ENCODE data around the gene CLCN2. TPM values are rescaled to one million over a fixed set of nuclear protein-coding genes. Genes with fewer than 3 reads are reported as not detected.
A peak's percentile ranks its signal among the peaks of the same experiment; 100 is the strongest.

Gene CLCN2
- total and polyA plus RNA-seq, 12 donors = 7.5 to 27.8 (median 14.9) TPM

DNA sequence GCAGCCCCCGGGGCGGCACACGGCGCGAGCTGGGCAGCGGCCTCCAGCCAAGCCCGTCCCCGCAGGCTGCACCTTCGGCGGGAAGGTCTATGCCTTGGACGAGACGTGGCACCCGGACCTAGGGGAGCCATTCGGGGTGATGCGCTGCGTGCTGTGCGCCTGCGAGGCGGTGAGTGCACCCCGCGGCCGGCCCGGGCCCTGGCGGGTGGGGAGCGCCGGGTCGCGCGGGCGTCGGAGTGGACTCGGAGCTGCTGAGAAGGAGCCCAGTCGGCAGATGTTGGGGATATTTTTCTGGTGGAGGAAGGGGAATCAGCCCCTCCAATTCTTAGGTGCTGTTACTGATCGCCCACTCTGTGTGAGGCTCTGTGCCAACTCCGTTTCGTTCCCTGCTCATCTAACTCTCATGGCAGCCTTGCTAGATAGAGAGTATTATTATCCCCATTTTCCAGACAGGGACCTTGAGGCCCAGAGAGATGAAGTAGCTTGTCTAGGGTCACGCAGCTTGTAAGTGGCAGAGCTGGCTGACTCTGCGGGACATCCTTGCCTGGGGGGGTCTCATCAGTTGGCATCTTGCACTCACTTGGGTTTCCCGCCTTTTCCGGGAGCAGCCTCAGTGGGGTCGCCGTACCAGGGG lies 19.3 kb upstream of the CLCN2 start:
- intact Hi-C loops (cut with DNase I) = no loop called here
- Histone ChIP-seq H3K27me3 (peaks cover 8% of the 10 kb centered on the region), H3K4me3 (peak overlapping the region in 2 of 4 donors; percentile 10 to 87), H3K27ac (peak overlapping the region in 1 of 5 donors; percentile 88), H3K36me3 (replicated peaks in 1 of 2) (no peaks in the 10 kb centered on the region), H3K4me1 (replicated peaks in 1 of 2) (peaks cover 8 to 27% of the 10 kb centered on the region in 2 donors), H3K9me3 (replicated peaks in 1 of 3) (no peaks in the 10 kb centered on the region)
- DNase-seq = no peak
- no peak for TF ChIP-seq POLR2A (IDR thresholded peaks at IDR 0.05)
- TF ChIP-seq, protein P1, sequence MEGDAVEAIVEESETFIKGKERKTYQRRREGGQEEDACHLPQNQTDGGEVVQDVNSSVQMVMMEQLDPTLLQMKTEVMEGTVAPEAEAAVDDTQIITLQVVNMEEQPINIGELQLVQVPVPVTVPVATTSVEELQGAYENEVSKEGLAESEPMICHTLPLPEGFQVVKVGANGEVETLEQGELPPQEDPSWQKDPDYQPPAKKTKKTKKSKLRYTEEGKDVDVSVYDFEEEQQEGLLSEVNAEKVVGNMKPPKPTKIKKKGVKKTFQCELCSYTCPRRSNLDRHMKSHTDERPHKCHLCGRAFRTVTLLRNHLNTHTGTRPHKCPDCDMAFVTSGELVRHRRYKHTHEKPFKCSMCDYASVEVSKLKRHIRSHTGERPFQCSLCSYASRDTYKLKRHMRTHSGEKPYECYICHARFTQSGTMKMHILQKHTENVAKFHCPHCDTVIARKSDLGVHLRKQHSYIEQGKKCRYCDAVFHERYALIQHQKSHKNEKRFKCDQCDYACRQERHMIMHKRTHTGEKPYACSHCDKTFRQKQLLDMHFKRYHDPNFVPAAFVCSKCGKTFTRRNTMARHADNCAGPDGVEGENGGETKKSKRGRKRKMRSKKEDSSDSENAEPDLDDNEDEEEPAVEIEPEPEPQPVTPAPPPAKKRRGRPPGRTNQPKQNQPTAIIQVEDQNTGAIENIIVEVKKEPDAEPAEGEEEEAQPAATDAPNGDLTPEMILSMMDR (IDR thresholded peaks at IDR 0.05) = no peak
- 3 to 13% (median 4%) methylated on average over 3 to 42 of the region's 42 CpGs for WGBS, 4 donors

DNA sequence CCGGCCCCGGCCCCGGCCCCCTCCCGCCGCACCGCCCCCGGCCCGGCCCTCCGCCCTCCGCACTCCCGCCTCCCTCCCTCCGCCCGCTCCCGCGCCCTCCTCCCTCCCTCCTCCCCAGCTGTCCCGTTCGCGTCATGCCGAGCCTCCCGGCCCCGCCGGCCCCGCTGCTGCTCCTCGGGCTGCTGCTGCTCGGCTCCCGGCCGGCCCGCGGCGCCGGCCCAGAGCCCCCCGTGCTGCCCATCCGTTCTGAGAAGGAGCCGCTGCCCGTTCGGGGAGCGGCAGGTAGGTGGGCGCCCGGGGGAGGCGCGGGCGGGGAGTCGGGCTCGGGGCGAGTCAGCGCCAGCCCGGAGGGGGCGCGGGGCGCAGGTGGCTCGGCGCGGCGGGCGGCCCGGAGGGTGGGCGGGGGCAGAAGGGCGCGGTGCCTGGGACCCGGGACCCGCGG lies 18.8 kb upstream of the CLCN2 start:
- peak; percentile 62 to 82 (median 69) for DNase-seq
- no peaks in the 10 kb centered on the region for H3K36me3 ChIP-seq (replicated peaks in 1 of 2)
- 0% methylated on average over 44 to 47 of the region's 62 CpGs; no CpG with 5 or more reads in 2 of the 4 donors for WGBS, 4 donors
- H3K4me1 ChIP-seq (replicated peaks in 1 of 2) = peaks cover 8 to 27% of the 10 kb centered on the region in 2 donors
- intact Hi-C loops (cut with DNase I) = no loop called here
- H3K27ac ChIP-seq = peak overlapping the region in 1 of 5 donors; percentile 88
- no peaks in the 10 kb centered on the region for H3K9me3 ChIP-seq (replicated peaks in 1 of 3)
- peak overlapping the region in 2 of 4 donors; percentile 10 to 87 for H3K4me3 ChIP-seq
- H3K27me3 ChIP-seq = peaks cover 8% of the 10 kb centered on the region
- TF ChIP-seq, protein P1 (IDR thresholded peaks at IDR 0.05) = no peak
- no peak for TF ChIP-seq POLR2A (IDR thresholded peaks at IDR 0.05)

DNA sequence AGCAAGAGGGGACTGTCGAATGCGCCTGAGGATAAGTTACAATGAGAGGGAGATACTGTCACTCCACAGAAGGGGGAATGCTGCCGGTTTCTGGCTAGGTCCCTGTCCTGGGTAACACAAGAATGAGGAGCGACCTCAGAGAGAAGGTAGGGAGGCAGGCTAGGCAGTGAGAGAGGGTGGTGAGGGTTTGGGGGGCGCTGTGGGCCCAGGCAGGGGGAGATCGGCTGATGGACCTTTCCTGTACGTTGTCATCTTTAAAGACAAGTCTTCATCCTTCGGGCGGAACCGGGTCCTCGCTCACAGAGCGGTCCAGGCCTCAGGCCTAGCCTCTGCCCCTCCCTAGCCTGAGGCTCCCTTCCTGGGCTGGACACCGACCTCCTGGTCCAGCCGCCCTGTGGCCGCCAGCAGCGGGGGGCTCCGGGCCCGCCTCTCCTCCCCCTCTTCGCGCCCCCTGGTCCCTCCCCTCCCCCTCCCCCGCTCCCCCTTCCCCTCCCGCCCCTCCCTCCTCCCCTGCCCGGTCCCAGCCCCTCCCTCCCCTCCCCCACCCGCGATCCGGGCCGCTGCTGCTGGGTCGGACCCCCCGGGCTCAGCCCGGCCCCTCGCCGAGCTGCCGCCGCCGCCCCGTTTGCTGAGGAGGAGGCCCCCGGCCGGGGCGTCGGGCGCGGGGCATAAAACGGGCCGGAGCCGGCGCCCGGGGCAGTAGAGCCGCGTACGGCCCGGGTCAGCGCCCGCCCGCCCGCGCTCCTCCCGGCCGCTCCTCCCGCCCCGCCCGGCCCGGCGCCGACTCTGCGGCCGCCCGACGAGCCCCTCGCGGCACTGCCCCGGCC lies 18.2 kb upstream of the CLCN2 start, which contains the start of gene CHRD:
Gene CHRD, plus strand, starts transcription at position 697 of the 827 bp plus-strand sequence. CDS start 265 bp downstream, outside the sequence.
- intact Hi-C loops (cut with DNase I) = loop anchor here in 1 of 2 donors (5.0 kb wide), 1 partner anchor 163 kb away; no protein-coding TSS in a partner anchor
- peak within 1 kb of the TSS in 3 of 5 donors; percentile 10 to 88 (median 66) for H3K27ac ChIP-seq
- no peaks in the 10 kb centered on the region for H3K9me3 ChIP-seq (replicated peaks in 1 of 3)
- peaks cover 8% of the 10 kb centered on the region for H3K27me3 ChIP-seq
- H3K36me3 ChIP-seq (replicated peaks in 1 of 2) = no peaks in the 10 kb centered on the region
- no peak for DNase-seq
- peak within 1 kb of the TSS in 2 of 4 donors; percentile 10 to 87 for H3K4me3 ChIP-seq
- WGBS, 4 donors = 16 to 74% (median 58%) methylated on average over 5 to 64 of the region's 71 CpGs
- peaks cover 8 to 27% of the 10 kb centered on the region in 2 donors for H3K4me1 ChIP-seq (replicated peaks in 1 of 2)
- TF ChIP-seq, protein P1 (IDR thresholded peaks at IDR 0.05) = no peak
- TF ChIP-seq POLR2A (IDR thresholded peaks at IDR 0.05) = no peak

Measured in adrenal gland (tissue), 12 donors.